Measurements from ENCODE around the gene DIP2A.

Gene DIP2A

GRCh38 chr21:46616656-46617055 lies 158.0 kb downstream of the DIP2A start:
- H3K79me2 ChIP-seq (ENCODE audit: insufficient read depth, low read length), result no peaks in the 10 kb centered on the region
- no peak overlapping the region for H3K4me3 ChIP-seq (ENCODE audit: low read depth in 1 of 2, low read length in 2 of 2)
- no peaks in the 10 kb centered on the region for H3K36me3 ChIP-seq (ENCODE audit: insufficient read depth, low read length)
- H3K9me3 ChIP-seq (ENCODE audit: insufficient read depth, low read length, severe bottlenecking), result no peaks in the 10 kb centered on the region
- DNase-seq (no peak), ATAC-seq (ENCODE audit: insufficient read depth, low read depth) (no peak)
- TF ChIP-seq CTCF (IDR thresholded peaks at IDR 0.05; ENCODE audit: borderline replicate concordance, extremely low read depth, low read length, poor library complexity, severe bottlenecking) (no peak), EZH2 (IDR thresholded peaks at IDR 0.05; ENCODE audit: borderline replicate concordance, low read depth, low read length, severe bottlenecking) (no peak)
- no peak overlapping the region for H2AFZ ChIP-seq (ENCODE audit: low read depth, low read length)
- peaks cover 6% of the 10 kb centered on the region for H3K4me1 ChIP-seq (ENCODE audit: insufficient read depth, low read length)
- H3K9ac ChIP-seq (ENCODE audit: low read depth, low read length), result no peak overlapping the region
- no peak overlapping the region for H3K27ac ChIP-seq (ENCODE audit: low read length)
- H3K4me2 ChIP-seq (ENCODE audit: insufficient read depth, low read length), result no peak overlapping the region
- H3K27me3 ChIP-seq (ENCODE audit: insufficient read depth, low read length, poor library complexity), result no peaks in the 10 kb centered on the region
- H4K20me1 ChIP-seq (ENCODE audit: insufficient read depth, low read length), result no peaks in the 10 kb centered on the region

- no peaks in the 10 kb centered on the region for H3K9me3 ChIP-seq (ENCODE audit: insufficient read depth, low read length, severe bottlenecking)
- no peak overlapping the region for H3K4me2 ChIP-seq (ENCODE audit: insufficient read depth, low read length)
- no peaks in the 10 kb centered on the region for H4K20me1 ChIP-seq (ENCODE audit: insufficient read depth, low read length)
- TF ChIP-seq CTCF (IDR thresholded peaks at IDR 0.05; ENCODE audit: borderline replicate concordance, extremely low read depth, low read length, poor library complexity, severe bottlenecking), result no peak
- TF ChIP-seq EZH2 (IDR thresholded peaks at IDR 0.05; ENCODE audit: borderline replicate concordance, low read depth, low read length, severe bottlenecking), result no peak
- H3K36me3 ChIP-seq (ENCODE audit: insufficient read depth, low read length), result no peaks in the 10 kb centered on the region
- no peak overlapping the region for H3K9ac ChIP-seq (ENCODE audit: low read depth, low read length)
- no peak overlapping the region for H3K4me3 ChIP-seq (ENCODE audit: low read depth in 1 of 2, low read length in 2 of 2)
- H3K27me3 ChIP-seq (ENCODE audit: insufficient read depth, low read length, poor library complexity), result no peaks in the 10 kb centered on the region
- DNase-seq, result no peak
- H3K27ac ChIP-seq (ENCODE audit: low read length), result no peak overlapping the region
- no peak overlapping the region for H2AFZ ChIP-seq (ENCODE audit: low read depth, low read length)
- H3K4me1 ChIP-seq (ENCODE audit: insufficient read depth, low read length), result peaks cover 14% of the 10 kb centered on the region
- no peak for ATAC-seq (ENCODE audit: insufficient read depth, low read depth)
- H3K79me2 ChIP-seq (ENCODE audit: insufficient read depth, low read length), result no peaks in the 10 kb centered on the region
Observed at GRCh38 chr21:46617267-46618051, 158.8 kb downstream of the DIP2A start.

GRCh38 chr21:46618738-46619379 lies 160.2 kb downstream of the DIP2A start:
- Histone ChIP-seq H3K9ac (ENCODE audit: low read depth, low read length) (no peak overlapping the region), H3K4me2 (ENCODE audit: insufficient read depth, low read length) (no peak overlapping the region), H3K4me3 (ENCODE audit: low read depth in 1 of 2, low read length in 2 of 2) (no peak overlapping the region), H4K20me1 (ENCODE audit: insufficient read depth, low read length) (no peaks in the 10 kb centered on the region), H3K36me3 (ENCODE audit: insufficient read depth, low read length) (no peaks in the 10 kb centered on the region), H3K27ac (ENCODE audit: low read length) (no peak overlapping the region), H3K27me3 (ENCODE audit: insufficient read depth, low read length, poor library complexity) (no peaks in the 10 kb centered on the region), H3K79me2 (ENCODE audit: insufficient read depth, low read length) (no peaks in the 10 kb centered on the region), H2AFZ (ENCODE audit: low read depth, low read length) (no peak overlapping the region), H3K9me3 (ENCODE audit: insufficient read depth, low read length, severe bottlenecking) (no peaks in the 10 kb centered on the region), H3K4me1 (ENCODE audit: insufficient read depth, low read length) (peaks cover 23% of the 10 kb centered on the region)
- ATAC-seq (ENCODE audit: insufficient read depth, low read depth), result no peak
- TF ChIP-seq EZH2 (IDR thresholded peaks at IDR 0.05; ENCODE audit: borderline replicate concordance, low read depth, low read length, severe bottlenecking) (no peak), CTCF (IDR thresholded peaks at IDR 0.05; ENCODE audit: borderline replicate concordance, extremely low read depth, low read length, poor library complexity, severe bottlenecking) (no peak)
- no peak for DNase-seq

Data from DND-41 (cell line).